ENCODE data around the gene MTCH2.

DNA sequence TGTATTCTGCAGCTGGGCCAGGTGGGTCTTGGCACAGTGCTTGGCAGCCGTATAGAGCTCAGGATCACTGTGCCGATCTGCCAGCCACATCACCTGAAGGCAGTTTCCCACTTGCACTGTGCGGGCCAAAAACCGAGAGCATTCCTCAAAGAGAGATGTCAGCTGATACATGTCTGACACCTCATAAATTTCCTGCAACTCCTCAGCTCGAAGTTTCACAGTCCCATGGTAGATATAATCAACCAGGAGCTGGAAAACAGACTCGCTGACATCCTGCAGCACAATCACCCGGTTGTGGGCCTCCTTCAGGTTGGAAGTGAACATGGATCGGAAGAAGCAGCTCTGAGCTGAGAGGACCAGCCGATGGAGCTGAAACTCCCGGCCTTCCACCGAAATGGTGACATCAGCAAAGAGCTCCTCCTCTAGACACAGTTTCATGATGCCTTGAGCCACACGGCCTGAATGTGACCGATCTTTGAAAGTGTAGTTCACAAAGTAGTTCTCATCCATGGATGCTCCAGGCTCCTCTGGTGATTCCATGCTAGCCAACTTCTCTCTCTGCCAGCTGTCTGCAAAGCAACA is 64.8 kb downstream of the MTCH2 start:
- TF ChIP-seq, protein P1, sequence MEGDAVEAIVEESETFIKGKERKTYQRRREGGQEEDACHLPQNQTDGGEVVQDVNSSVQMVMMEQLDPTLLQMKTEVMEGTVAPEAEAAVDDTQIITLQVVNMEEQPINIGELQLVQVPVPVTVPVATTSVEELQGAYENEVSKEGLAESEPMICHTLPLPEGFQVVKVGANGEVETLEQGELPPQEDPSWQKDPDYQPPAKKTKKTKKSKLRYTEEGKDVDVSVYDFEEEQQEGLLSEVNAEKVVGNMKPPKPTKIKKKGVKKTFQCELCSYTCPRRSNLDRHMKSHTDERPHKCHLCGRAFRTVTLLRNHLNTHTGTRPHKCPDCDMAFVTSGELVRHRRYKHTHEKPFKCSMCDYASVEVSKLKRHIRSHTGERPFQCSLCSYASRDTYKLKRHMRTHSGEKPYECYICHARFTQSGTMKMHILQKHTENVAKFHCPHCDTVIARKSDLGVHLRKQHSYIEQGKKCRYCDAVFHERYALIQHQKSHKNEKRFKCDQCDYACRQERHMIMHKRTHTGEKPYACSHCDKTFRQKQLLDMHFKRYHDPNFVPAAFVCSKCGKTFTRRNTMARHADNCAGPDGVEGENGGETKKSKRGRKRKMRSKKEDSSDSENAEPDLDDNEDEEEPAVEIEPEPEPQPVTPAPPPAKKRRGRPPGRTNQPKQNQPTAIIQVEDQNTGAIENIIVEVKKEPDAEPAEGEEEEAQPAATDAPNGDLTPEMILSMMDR (IDR thresholded peaks at IDR 0.05; ENCODE audit: low read length), result no peak
- TF ChIP-seq EZH2 (IDR thresholded peaks at IDR 0.05; ENCODE audit: borderline replicate concordance, low read length), result no peak
